Activated CD4-positive, alpha-beta T cell treated with anti-CD3 and anti-CD28 coated beads, Interleukin-2, amount 10 ng/mL, durations not matched to agents 24 days and 14 days (primary cell): ENCODE measurements around the gene LATS2. TPM values are rescaled to one million over a fixed set of nuclear protein-coding genes. Genes with fewer than 3 reads are reported as not detected.

Source experiments
- DNase-seq: peaks from one replicate; pipeline ENCODE4 v3.0.0; 2022
- H3K27ac Mint-ChIP-seq: one replicate; pipeline ENCODE4 v1.8.0; 2022; ENCODE audit warnings: mild to moderate bottlenecking, mixed read lengths
- H3K27me3 Mint-ChIP-seq: one replicate; pipeline ENCODE4 v1.8.0; 2022; ENCODE audit warnings: mixed read lengths
- H3K36me3 Mint-ChIP-seq: one replicate; pipeline ENCODE4 v1.8.0; 2022; ENCODE audit warnings: low read depth, mild to moderate bottlenecking, mixed read lengths
- H3K4me1 Mint-ChIP-seq: one replicate; pipeline ENCODE4 v1.8.0; 2021; ENCODE audit warnings: mixed read lengths
- H3K4me3 Mint-ChIP-seq: one replicate; pipeline ENCODE4 v1.8.0; 2022; ENCODE audit warnings: mild to moderate bottlenecking, moderate library complexity, mixed read lengths
- H3K9me3 Mint-ChIP-seq: one replicate; pipeline ENCODE4 v1.8.0; 2021; ENCODE audit warnings: mixed read lengths
- intact Hi-C: fragments of 100-400 bp; cut with micrococcal nuclease; formaldehyde crosslinking; loops from one replicate; pipeline ENCODE4 v1.15.1; 2023
- total RNA-seq: library from RNA; stranded (reverse); gene quantifications from 2 replicates; pipeline ENCODE4 v1.2.3, GENCODE V29; 2022

Gene LATS2
- total RNA-seq, 1 donor from 2014 or later: 1.7 TPM

DNA sequence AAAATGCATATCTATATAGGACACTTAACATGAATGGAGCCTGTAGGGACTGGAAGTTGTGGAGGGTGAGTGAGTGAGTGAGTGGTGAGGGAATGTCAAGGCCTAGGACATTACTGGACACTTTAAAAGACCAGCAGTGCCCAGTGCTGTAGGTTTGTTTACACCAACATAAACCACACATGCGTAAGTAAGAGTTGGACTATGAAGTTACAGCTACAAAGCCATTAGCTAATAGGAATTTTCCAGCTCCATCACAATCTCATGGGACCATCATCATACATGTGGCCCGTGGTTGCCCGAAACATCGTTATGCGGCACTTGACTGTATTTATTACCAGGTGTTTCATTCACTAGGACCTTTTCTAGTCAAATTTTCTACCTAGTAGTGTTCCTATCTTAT lies 49.2 kb downstream of the LATS2 start:
- Mint-ChIP-seq H3K9me3 (peaks cover 9% of the 10 kb centered on the region), H3K4me3 (no peak overlapping the region), H3K27ac (no peak overlapping the region), H3K27me3 (no peaks in the 10 kb centered on the region), H3K36me3 (no peaks in the 10 kb centered on the region), H3K4me1 (peaks cover 22% of the 10 kb centered on the region)
- no peak for DNase-seq
- intact Hi-C loops: no loop called here

DNA sequence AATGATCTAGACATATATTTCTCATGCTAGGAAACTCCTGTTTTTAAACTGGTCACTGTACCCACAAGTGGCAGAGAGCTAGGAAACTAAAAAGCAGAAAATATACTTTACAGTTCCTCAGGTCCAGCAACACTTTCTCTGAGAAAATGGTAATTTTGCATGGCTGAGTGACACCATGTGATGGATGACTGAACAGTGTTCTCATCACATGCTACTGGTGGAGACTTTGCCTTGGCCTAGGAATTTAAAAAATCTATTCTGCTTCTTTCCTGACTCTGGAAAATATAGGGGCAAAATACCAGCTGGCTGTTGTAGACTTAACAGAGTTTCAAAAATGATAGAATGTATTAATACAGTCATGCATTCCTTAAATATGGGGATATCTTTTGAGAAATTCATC lies 50.0 kb downstream of the LATS2 start:
- Mint-ChIP-seq H3K9me3 (peaks cover 5% of the 10 kb centered on the region), H3K4me3 (no peak overlapping the region), H3K36me3 (no peaks in the 10 kb centered on the region), H3K27ac (no peak overlapping the region), H3K27me3 (no peaks in the 10 kb centered on the region), H3K4me1 (peaks cover 15% of the 10 kb centered on the region)
- DNase-seq: no peak
- intact Hi-C loops: no loop called here

DNA sequence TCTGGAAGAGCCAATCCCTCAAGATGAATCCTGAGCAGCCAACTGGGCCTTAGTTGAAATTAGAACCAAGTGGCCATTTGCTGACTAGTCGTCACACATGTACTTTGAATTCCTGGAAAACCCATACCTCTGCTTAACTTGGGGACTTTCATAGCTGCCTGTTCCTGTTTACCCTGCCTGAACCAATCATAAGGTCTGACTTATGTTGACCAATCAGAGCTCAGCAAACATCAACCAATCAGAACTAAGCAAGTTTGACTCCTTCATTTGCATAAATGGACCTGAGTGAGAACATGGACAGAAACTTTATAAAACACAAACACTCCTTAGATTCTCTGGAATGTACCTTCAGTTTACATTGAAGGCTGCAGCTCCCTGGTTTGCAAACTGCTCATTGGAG lies 50.8 kb downstream of the LATS2 start:
- Mint-ChIP-seq H3K4me1 (peaks cover 14% of the 10 kb centered on the region), H3K4me3 (no peak overlapping the region), H3K27me3 (no peaks in the 10 kb centered on the region), H3K9me3 (peaks cover 5% of the 10 kb centered on the region), H3K27ac (peak overlapping the region; percentile 62), H3K36me3 (no peaks in the 10 kb centered on the region)
- intact Hi-C loops: no loop called here
- peak; percentile 63 for DNase-seq

DNA sequence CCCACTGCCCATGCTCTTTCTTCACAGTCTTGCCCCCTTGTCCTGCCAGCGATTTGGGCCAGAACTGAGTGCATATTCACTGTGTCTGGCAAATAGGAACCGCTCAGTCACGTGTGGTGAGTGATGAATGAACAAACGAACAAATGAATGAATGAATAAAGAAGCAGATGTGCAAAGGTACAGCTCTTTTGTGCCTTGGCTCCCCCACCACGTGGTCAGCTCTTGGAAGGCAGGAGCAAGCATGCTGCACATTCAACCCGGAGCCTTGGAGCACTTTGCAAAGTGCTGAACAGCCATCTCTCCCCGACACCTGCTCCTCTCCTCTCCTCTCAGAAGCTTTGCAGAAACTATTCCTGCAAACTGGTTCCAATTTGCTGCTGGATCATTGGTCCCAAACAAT lies 52.4 kb downstream of the LATS2 start:
- H3K4me1 Mint-ChIP-seq: peaks cover 12% of the 10 kb centered on the region
- no peak overlapping the region for H3K4me3 Mint-ChIP-seq
- H3K27ac Mint-ChIP-seq: no peak overlapping the region
- no peaks in the 10 kb centered on the region for H3K27me3 Mint-ChIP-seq
- no peak for DNase-seq
- H3K36me3 Mint-ChIP-seq: no peaks in the 10 kb centered on the region
- intact Hi-C loops: no loop called here
- H3K9me3 Mint-ChIP-seq: peaks cover 5% of the 10 kb centered on the region

GRCh38 chr13:21008026-21008425 lies 53.4 kb downstream of the LATS2 start:
- no peak for DNase-seq
- Mint-ChIP-seq H3K4me3 (no peak overlapping the region), H3K9me3 (peaks cover 5% of the 10 kb centered on the region), H3K27me3 (no peaks in the 10 kb centered on the region), H3K27ac (no peak overlapping the region), H3K4me1 (peaks cover 12% of the 10 kb centered on the region), H3K36me3 (no peaks in the 10 kb centered on the region)
- intact Hi-C loops: no loop called here

GRCh38 chr13:21006141-21007005 lies 55.0 kb downstream of the LATS2 start:
- intact Hi-C loops: no loop called here
- Mint-ChIP-seq H3K4me1 (peaks cover 12% of the 10 kb centered on the region), H3K4me3 (no peak overlapping the region), H3K27me3 (no peaks in the 10 kb centered on the region), H3K9me3 (peaks cover 5% of the 10 kb centered on the region), H3K27ac (no peak overlapping the region), H3K36me3 (no peaks in the 10 kb centered on the region)
- DNase-seq: no peak

GRCh38 chr13:21005193-21005592 lies 56.2 kb downstream of the LATS2 start:
- H3K9me3 Mint-ChIP-seq: peaks cover 2% of the 10 kb centered on the region
- no peak overlapping the region for H3K4me3 Mint-ChIP-seq
- DNase-seq: no peak
- peaks cover 2% of the 10 kb centered on the region for H3K4me1 Mint-ChIP-seq
- H3K27ac Mint-ChIP-seq: no peak overlapping the region
- H3K27me3 Mint-ChIP-seq: peaks cover 2% of the 10 kb centered on the region
- no peaks in the 10 kb centered on the region for H3K36me3 Mint-ChIP-seq
- intact Hi-C loops: no loop called here

- Mint-ChIP-seq H3K27me3 (peaks cover 2% of the 10 kb centered on the region), H3K9me3 (no peaks in the 10 kb centered on the region), H3K36me3 (no peaks in the 10 kb centered on the region), H3K27ac (no peak overlapping the region), H3K4me1 (no peaks in the 10 kb centered on the region), H3K4me3 (no peak overlapping the region)
- intact Hi-C loops: no loop called here
- DNase-seq: no peak
Measured at GRCh38 chr13:21001471-21001870, 59.9 kb downstream of the LATS2 start.

DNA sequence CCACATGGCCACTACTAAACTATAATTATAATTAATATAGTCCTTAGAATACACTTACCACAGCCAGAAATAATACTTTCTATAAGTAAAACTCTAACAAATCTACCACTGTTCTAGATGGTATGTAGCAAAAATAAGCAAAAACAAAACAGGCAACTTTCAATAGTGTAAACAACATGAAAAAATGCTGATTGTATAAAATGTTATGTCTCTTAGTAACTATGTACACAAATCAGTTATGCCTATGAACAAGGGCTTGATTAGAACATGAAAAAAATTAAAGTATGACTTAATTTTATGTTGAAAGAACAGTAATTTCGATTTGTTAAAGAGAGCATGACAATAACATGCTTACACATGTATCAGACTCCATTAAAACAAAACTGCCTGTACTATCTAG lies 60.7 kb downstream of the LATS2 start:
- no peak overlapping the region for H3K4me3 Mint-ChIP-seq
- no peak for DNase-seq
- H3K27ac Mint-ChIP-seq: no peak overlapping the region
- H3K9me3 Mint-ChIP-seq: no peaks in the 10 kb centered on the region
- H3K36me3 Mint-ChIP-seq: no peaks in the 10 kb centered on the region
- H3K4me1 Mint-ChIP-seq: no peaks in the 10 kb centered on the region
- intact Hi-C loops: no loop called here
- peaks cover 2% of the 10 kb centered on the region for H3K27me3 Mint-ChIP-seq

- no peaks in the 10 kb centered on the region for H3K9me3 Mint-ChIP-seq
- no peaks in the 10 kb centered on the region for H3K36me3 Mint-ChIP-seq
- no peak overlapping the region for H3K27ac Mint-ChIP-seq
- H3K27me3 Mint-ChIP-seq: peaks cover 7% of the 10 kb centered on the region
- H3K4me3 Mint-ChIP-seq: no peak overlapping the region
- H3K4me1 Mint-ChIP-seq: no peaks in the 10 kb centered on the region
- intact Hi-C loops: no loop called here
- DNase-seq: no peak
Measured at GRCh38 chr13:20998649-20999415, 62.6 kb downstream of the LATS2 start.

DNA sequence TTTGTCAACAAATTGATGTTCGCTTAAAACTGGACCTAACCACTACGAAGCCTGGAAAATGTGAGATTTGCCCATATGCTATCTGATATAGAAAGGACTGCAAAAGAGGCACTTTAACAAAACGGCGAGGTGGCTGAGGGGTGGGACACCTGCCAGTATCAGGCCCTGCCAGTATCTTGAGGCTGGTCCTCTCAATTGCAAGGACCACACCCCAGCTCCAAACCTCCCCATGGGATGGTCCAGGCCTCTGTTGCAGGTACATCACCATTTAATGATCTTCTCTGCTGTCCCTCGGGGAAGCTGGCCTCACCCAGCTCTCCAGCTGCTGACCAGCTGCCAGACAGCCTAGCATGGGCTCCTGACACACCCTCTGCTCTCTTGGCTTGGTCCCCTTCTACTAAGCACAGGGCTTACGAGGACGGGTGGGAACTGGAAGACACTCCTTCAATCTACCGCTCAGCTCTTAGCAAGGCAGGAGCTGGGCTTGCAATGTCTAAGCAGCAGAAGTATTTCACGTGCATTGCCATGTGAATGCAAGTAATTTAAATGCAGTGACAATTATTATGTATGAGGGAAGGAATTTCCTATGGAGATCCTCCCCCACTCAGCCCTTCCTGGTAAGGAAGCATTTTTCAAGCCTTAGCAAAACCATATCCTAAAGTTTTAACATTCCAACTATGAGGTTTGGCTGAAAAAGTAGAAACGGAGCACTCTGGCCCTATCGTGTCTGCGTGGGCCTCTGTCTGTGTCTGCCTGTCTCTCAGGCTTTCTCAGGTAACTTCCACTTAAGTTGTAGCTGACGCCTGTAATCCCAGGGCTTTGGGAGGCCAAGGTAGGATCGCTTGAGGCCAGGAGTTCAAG lies 63.9 kb downstream of the LATS2 start:
- intact Hi-C loops: no loop called here
- Mint-ChIP-seq H3K9me3 (no peaks in the 10 kb centered on the region), H3K27ac (no peak overlapping the region), H3K27me3 (peaks cover 7% of the 10 kb centered on the region), H3K4me1 (peaks cover 4% of the 10 kb centered on the region), H3K36me3 (no peaks in the 10 kb centered on the region), H3K4me3 (no peak overlapping the region)
- DNase-seq: no peak

DNA sequence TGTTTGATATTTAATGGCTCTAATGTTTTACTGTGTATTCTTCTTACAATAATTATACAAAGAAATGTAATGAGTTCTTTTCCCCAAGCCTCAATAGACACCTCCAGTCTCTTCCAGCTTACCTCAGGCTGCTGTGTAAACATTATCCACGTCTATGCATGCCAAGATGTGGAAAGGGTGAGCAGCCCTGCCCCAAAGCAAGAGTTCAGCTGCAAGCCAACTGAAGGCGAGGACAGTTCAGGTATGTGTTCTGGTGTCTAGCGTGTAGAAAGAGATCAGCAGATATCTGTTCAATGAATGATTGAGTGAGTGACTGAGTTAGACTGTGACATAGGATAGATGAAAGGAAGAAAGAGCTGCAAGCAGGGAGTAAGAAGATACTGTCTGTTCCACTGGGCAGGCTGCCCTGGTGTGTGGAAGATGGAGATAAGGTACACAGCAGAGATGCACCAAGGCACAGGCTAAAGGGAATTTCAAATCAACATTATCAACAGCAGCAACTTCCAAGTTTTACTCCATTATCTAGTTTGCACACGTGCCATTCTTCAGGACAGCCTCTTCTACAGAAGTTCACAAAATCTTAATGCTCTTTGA lies 66.0 kb downstream of the LATS2 start:
- no peak overlapping the region for H3K27ac Mint-ChIP-seq
- no peak overlapping the region for H3K4me3 Mint-ChIP-seq
- DNase-seq: no peak
- H3K9me3 Mint-ChIP-seq: no peaks in the 10 kb centered on the region
- H3K36me3 Mint-ChIP-seq: no peaks in the 10 kb centered on the region
- intact Hi-C loops: no loop called here
- H3K27me3 Mint-ChIP-seq: peaks cover 5% of the 10 kb centered on the region
- peaks cover 4% of the 10 kb centered on the region for H3K4me1 Mint-ChIP-seq

DNA sequence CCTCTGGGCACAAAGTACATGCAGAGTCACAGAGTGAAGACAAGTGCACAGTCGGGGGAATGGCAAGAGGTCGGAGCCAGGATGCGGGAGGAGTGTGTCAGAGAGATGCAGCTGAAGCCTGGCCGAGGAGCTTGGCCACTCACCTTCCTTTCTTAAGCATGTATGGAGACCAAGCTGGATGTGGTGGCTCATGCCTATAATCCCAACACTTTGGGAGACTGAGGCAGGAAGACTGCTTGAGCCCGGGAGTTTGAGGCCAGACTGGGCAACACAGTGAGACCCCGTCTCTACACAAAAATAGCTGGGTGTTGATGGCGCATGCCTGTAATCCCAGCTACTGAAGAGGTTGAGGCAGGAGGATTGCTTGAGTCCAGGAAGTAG lies 67.0 kb downstream of the LATS2 start:
- H3K36me3 Mint-ChIP-seq: no peaks in the 10 kb centered on the region

More for the DNA sequence above, 67.0 kb downstream of the LATS2 start:
- Mint-ChIP-seq H3K27ac (no peak overlapping the region), H3K27me3 (peaks cover 5% of the 10 kb centered on the region), H3K4me3 (no peak overlapping the region), H3K9me3 (no peaks in the 10 kb centered on the region), H3K4me1 (peaks cover 4% of the 10 kb centered on the region)
- DNase-seq: no peak
- intact Hi-C loops: no loop called here
